GM18858 (cell line): Measurements from ENCODE around the gene LRRTM3.

Experiments
- ATAC-seq: cut with Tn5 transposase; IDR thresholded peaks from one replicate; pipeline ENCODE4 v1.9.1; 2021; ENCODE audit not compliant: unreplicated experiment

Gene LRRTM3

DNA sequence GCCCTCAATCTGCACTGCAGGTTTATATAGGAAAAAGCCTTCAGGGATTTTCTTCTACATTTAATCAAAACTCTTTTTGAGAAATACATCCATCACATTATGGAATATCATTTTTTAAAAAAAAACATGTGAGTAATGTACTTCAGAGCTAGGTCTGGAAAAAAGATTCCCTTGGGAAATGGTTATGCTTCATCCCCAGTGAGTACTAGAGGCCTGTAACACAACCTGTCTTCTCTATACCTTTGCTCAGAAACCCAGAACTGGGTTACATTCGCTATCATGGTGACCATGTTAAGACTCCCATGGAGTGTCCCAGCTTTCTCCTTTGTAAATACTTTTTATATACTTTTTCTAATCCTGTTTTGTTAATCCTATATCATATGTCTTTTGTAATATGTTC is 186.9 kb downstream of the LRRTM3 start:
- no peak for ATAC-seq

DNA sequence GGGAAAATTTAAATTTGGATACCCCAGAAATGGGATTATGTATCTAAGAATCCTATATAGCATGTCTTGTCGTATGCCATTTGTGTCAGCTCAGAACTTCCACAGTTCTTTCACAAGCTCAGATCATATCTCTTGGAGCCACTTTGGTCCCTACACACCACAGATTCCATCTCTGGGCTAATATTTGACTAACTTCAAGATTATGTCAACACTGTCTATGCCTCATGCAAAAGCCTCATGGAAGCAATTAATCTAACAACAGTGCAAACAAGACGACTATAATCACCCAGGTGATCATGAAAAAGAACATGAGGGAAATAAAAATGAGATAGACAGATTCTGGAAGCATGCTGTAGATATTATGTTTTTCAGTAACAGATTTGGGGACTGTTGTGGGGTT is 189.1 kb downstream of the LRRTM3 start:
- ATAC-seq = no peak

DNA sequence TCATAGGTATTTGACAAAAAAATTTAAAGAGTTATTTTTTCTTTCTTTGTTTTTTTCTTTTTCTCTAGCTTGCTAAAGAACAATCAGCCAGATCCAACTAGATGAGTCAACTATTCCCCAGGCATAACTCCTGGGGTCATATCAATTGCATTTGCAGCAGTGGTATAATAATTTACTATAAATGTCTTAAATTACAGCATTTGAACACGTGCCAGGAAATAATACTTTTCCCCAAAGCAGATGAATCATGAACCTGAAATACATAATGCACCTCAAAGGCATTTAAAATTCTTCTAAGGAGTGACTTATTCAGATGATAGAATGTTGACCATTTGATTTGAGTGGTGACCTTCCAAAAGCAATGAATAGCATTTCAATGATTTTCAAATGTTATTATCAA is 190.1 kb downstream of the LRRTM3 start:
- ATAC-seq = no peak

DNA sequence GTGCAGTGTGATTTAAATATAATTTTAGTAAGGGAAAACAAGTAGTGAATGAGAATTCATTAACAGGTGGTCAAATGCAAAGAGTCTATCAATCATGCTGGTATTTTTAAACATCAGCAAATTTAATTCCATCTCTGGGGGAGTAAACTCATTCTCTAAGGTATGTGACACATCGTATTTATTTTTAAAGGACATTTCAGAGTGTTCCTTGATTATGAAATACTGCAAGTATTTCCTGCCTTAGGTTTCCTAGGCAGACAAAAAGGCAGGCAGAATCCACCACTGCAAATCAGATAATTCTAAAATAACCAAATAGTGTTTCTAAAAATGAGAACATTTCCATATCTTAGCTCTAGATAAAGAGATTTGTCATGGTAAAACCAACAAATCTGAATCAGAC is 193.8 kb downstream of the LRRTM3 start:
- no peak for ATAC-seq

DNA sequence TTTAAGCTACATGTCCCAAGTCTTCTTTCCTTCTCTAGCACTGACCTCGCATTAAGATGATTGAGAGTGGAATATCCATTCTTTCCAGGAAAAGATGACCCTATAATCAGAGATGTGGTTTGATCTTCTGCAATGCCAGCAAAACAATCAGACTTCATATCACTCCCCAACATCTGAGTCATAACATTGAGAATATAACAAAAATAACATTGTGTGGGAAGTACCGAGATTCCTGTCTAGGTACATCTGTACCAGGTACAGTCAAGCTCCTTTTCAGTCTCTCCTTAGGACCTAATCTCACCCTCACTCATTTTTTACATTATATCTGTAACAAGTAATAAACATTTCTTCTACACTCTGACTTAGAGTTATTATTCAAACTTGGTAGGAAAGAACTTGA is 201.6 kb downstream of the LRRTM3 start:
- no peak for ATAC-seq

DNA sequence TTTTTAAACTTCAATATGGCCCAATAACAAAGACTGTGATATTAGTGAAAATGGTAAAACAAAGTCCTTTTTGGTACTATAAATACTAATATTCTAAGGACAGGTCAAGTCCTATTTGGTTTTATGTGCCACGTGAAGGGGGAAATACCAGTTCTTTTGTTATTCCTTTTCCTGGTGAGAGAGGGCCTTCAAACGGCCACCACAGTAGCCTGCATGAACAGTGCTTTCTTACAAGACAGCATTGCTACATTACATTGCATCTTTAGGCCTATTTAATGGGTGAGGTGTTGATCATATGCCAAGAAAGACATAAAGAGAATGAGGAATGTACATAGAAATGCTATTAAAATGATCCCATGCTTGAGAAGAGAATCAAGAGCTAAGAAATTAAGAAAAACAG is 214.8 kb downstream of the LRRTM3 start:
- no peak for ATAC-seq

DNA sequence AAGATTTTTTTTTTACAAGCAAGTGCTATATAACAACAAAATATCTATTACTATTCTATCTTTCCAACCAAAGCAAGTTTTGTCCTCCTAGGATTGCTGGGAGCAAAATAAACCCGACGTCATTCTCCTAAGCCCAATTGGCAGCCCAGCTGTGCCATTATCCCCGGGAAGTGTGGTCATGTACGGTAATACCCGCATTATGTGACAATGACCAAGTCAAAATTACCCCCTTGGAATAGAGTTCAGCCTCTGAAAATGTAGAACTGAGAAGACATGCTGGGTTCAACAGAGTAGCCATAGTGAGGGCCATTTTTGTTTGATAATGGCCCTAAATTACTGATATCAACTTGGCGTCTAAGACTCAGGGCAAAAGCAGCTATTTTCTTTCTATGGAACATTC is 215.5 kb downstream of the LRRTM3 start:
- no peak for ATAC-seq

DNA sequence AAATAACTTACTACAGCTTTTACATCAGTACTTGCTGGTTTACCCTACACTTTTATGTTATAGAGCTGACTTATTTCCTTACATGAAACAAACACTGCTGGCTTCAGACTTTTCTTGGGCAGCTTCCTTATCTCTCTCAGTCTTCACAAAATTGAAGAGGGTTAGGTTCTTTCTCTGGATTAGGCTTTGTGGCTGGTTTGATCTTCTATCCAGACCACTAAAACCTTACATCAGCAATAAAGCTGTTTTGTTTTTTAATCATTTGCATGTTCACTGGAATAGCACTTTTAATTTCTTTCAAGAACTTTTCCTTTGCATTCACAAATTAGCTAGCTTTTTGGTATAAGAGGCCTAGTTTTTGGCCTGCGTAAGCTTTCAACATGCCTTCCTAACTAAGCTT is 218.7 kb downstream of the LRRTM3 start:
- no peak for ATAC-seq
